Measurements from ENCODE around the gene COL5A1.

Gene COL5A1

GRCh38 chr9:134693011-134693410 is 51.4 kb downstream of the COL5A1 start:
- no peak overlapping the region for H4K91ac ChIP-seq (ENCODE audit: low read length)
- H2AFZ ChIP-seq (ENCODE audit: low read depth, low read length), result no peak overlapping the region
- DNase-seq, result no peak
- no peak overlapping the region for H2BK120ac ChIP-seq (ENCODE audit: low read depth, low read length)
- H3K4me2 ChIP-seq (ENCODE audit: low read length, poor library complexity, severe bottlenecking), result no peak overlapping the region
- no peaks in the 10 kb centered on the region for H3K27me3 ChIP-seq (ENCODE audit: control insufficient read depth in 1 of 2, insufficient read depth in 1 of 2, low read length in 2 of 2)
- no peak overlapping the region for H2BK12ac ChIP-seq (ENCODE audit: low read length in 2 of 2)
- H3K4ac ChIP-seq (ENCODE audit: low read depth in 1 of 2, low read length in 2 of 2), result no peak overlapping the region
- WGBS, result 89% methylated on average over 6 of the region's 9 CpGs
- H4K8ac ChIP-seq (ENCODE audit: low read length), result no peak overlapping the region
- peaks cover 65% of the 10 kb centered on the region for H3K79me1 ChIP-seq (replicated peaks; ENCODE audit: low read length, poor library complexity, severe bottlenecking)
- no peak overlapping the region for H3K9ac ChIP-seq (ENCODE audit: low read length)
- no peak overlapping the region for H3K18ac ChIP-seq (ENCODE audit: low read depth in 1 of 2, low read length in 2 of 2)
- peaks cover 18% of the 10 kb centered on the region for H3K4me1 ChIP-seq (ENCODE audit: control insufficient read depth, insufficient read depth, low read depth, low read length)
- no peak overlapping the region for H2BK15ac ChIP-seq (ENCODE audit: low read depth, poor library complexity, severe bottlenecking)
- H3K14ac ChIP-seq (ENCODE audit: low read length in 2 of 2), result no peak overlapping the region
- no peak overlapping the region for H2BK5ac ChIP-seq (ENCODE audit: low read depth, low read length, poor library complexity, severe bottlenecking)
- H3K4me3 ChIP-seq (ENCODE audit: insufficient read depth in 1 of 2, low read depth in 1 of 2, low read length in 2 of 2), result no peak overlapping the region
- no peaks in the 10 kb centered on the region for H3K9me3 ChIP-seq (ENCODE audit: control insufficient read depth, low read length)
- H3K27ac ChIP-seq (ENCODE audit: low read length, poor library complexity, severe bottlenecking), result no peak overlapping the region
- no peak overlapping the region for H3K23ac ChIP-seq (ENCODE audit: low read length in 2 of 2)
- peaks cover 30 to 81% of the 10 kb centered on the region in 2 experiments for H3K36me3 ChIP-seq (ENCODE audit: control insufficient read depth in 1 of 2, insufficient read depth in 2 of 2, low read depth in 1 of 2, low read length in 2 of 2)
- no peak overlapping the region for H2AK5ac ChIP-seq (ENCODE audit: low read length, severe bottlenecking)

- Histone ChIP-seq H2AK5ac (ENCODE audit: low read length, severe bottlenecking) (no peak overlapping the region), H2BK120ac (ENCODE audit: low read depth, low read length) (no peak overlapping the region), H2AFZ (ENCODE audit: low read depth, low read length) (no peak overlapping the region), H3K27me3 (ENCODE audit: control insufficient read depth in 1 of 2, insufficient read depth in 1 of 2, low read length in 2 of 2) (no peaks in the 10 kb centered on the region), H3K27ac (ENCODE audit: low read length, poor library complexity, severe bottlenecking) (no peak overlapping the region), H4K8ac (ENCODE audit: low read length) (no peak overlapping the region), H2BK15ac (ENCODE audit: low read depth, poor library complexity, severe bottlenecking) (no peak overlapping the region), H3K23ac (ENCODE audit: low read length in 2 of 2) (peak overlapping the region in 1 of 2 experiments; percentile 56), H3K79me1 (replicated peaks; ENCODE audit: low read length, poor library complexity, severe bottlenecking) (peaks cover 61% of the 10 kb centered on the region), H3K18ac (ENCODE audit: low read depth in 1 of 2, low read length in 2 of 2) (no peak overlapping the region), H4K91ac (ENCODE audit: low read length) (peak overlapping the region; percentile 65), H3K4me1 (ENCODE audit: control insufficient read depth, insufficient read depth, low read depth, low read length) (peaks cover 26% of the 10 kb centered on the region), H2BK5ac (ENCODE audit: low read depth, low read length, poor library complexity, severe bottlenecking) (no peak overlapping the region), H3K4me3 (ENCODE audit: insufficient read depth in 1 of 2, low read depth in 1 of 2, low read length in 2 of 2) (no peak overlapping the region), H2BK12ac (ENCODE audit: low read length in 2 of 2) (peak overlapping the region in 1 of 2 experiments; percentile 11), H3K4ac (ENCODE audit: low read depth in 1 of 2, low read length in 2 of 2) (no peak overlapping the region), H3K9ac (ENCODE audit: low read length) (no peak overlapping the region), H3K14ac (ENCODE audit: low read length in 2 of 2) (no peak overlapping the region), H3K9me3 (ENCODE audit: control insufficient read depth, low read length) (no peaks in the 10 kb centered on the region), H3K4me2 (ENCODE audit: low read length, poor library complexity, severe bottlenecking) (no peak overlapping the region), H3K36me3 (ENCODE audit: control insufficient read depth in 1 of 2, insufficient read depth in 2 of 2, low read depth in 1 of 2, low read length in 2 of 2) (peaks cover 26 to 76% of the 10 kb centered on the region in 2 experiments)
- no peak for DNase-seq
- 95% methylated on average over 29 of the region's 29 CpGs for WGBS
Observed at GRCh38 chr9:134693641-134694367, 52.2 kb downstream of the COL5A1 start.

- Histone ChIP-seq H3K9me3 (ENCODE audit: control insufficient read depth, low read length) (no peaks in the 10 kb centered on the region), H3K23ac (ENCODE audit: low read length in 2 of 2) (no peak overlapping the region), H4K8ac (ENCODE audit: low read length) (no peak overlapping the region), H2BK120ac (ENCODE audit: low read depth, low read length) (no peak overlapping the region), H3K36me3 (ENCODE audit: control insufficient read depth in 1 of 2, insufficient read depth in 2 of 2, low read depth in 1 of 2, low read length in 2 of 2) (peaks cover 26 to 73% of the 10 kb centered on the region in 2 experiments), H2BK15ac (ENCODE audit: low read depth, poor library complexity, severe bottlenecking) (no peak overlapping the region), H3K18ac (ENCODE audit: low read depth in 1 of 2, low read length in 2 of 2) (no peak overlapping the region), H4K91ac (ENCODE audit: low read length) (peak overlapping the region; percentile 65), H3K27me3 (ENCODE audit: control insufficient read depth in 1 of 2, insufficient read depth in 1 of 2, low read length in 2 of 2) (no peaks in the 10 kb centered on the region), H2BK12ac (ENCODE audit: low read length in 2 of 2) (no peak overlapping the region), H3K14ac (ENCODE audit: low read length in 2 of 2) (no peak overlapping the region), H3K9ac (ENCODE audit: low read length) (no peak overlapping the region), H2BK5ac (ENCODE audit: low read depth, low read length, poor library complexity, severe bottlenecking) (no peak overlapping the region), H2AFZ (ENCODE audit: low read depth, low read length) (no peak overlapping the region), H3K27ac (ENCODE audit: low read length, poor library complexity, severe bottlenecking) (no peak overlapping the region), H3K4me3 (ENCODE audit: insufficient read depth in 1 of 2, low read depth in 1 of 2, low read length in 2 of 2) (no peak overlapping the region), H3K4me2 (ENCODE audit: low read length, poor library complexity, severe bottlenecking) (no peak overlapping the region), H2AK5ac (ENCODE audit: low read length, severe bottlenecking) (no peak overlapping the region), H3K79me1 (replicated peaks; ENCODE audit: low read length, poor library complexity, severe bottlenecking) (peaks cover 56% of the 10 kb centered on the region), H3K4me1 (ENCODE audit: control insufficient read depth, insufficient read depth, low read depth, low read length) (peaks cover 25% of the 10 kb centered on the region), H3K4ac (ENCODE audit: low read depth in 1 of 2, low read length in 2 of 2) (no peak overlapping the region)
- no peak for DNase-seq
- WGBS, result 99% methylated on average over 6 of the region's 6 CpGs
Observed at GRCh38 chr9:134694368-134694665, 52.7 kb downstream of the COL5A1 start.

- H3K18ac ChIP-seq (ENCODE audit: low read depth in 1 of 2, low read length in 2 of 2), result no peak overlapping the region
- no peaks in the 10 kb centered on the region for H3K9me3 ChIP-seq (ENCODE audit: control insufficient read depth, low read length)
- peaks cover 26 to 73% of the 10 kb centered on the region in 2 experiments for H3K36me3 ChIP-seq (ENCODE audit: control insufficient read depth in 1 of 2, insufficient read depth in 2 of 2, low read depth in 1 of 2, low read length in 2 of 2)
- H4K8ac ChIP-seq (ENCODE audit: low read length), result no peak overlapping the region
- H2AK5ac ChIP-seq (ENCODE audit: low read length, severe bottlenecking), result no peak overlapping the region
- no peak overlapping the region for H3K23ac ChIP-seq (ENCODE audit: low read length in 2 of 2)
- DNase-seq, result no peak
- H2BK15ac ChIP-seq (ENCODE audit: low read depth, poor library complexity, severe bottlenecking), result no peak overlapping the region
- H2BK120ac ChIP-seq (ENCODE audit: low read depth, low read length), result no peak overlapping the region
- no peak overlapping the region for H3K9ac ChIP-seq (ENCODE audit: low read length)
- H3K79me1 ChIP-seq (replicated peaks; ENCODE audit: low read length, poor library complexity, severe bottlenecking), result peaks cover 57% of the 10 kb centered on the region
- H3K4me3 ChIP-seq (ENCODE audit: insufficient read depth in 1 of 2, low read depth in 1 of 2, low read length in 2 of 2), result no peak overlapping the region
- no peak overlapping the region for H3K27ac ChIP-seq (ENCODE audit: low read length, poor library complexity, severe bottlenecking)
- no peak overlapping the region for H2BK5ac ChIP-seq (ENCODE audit: low read depth, low read length, poor library complexity, severe bottlenecking)
- 98% methylated on average over 12 of the region's 12 CpGs for WGBS
- no peak overlapping the region for H3K14ac ChIP-seq (ENCODE audit: low read length in 2 of 2)
- H3K4ac ChIP-seq (ENCODE audit: low read depth in 1 of 2, low read length in 2 of 2), result peak overlapping the region in 1 of 2 experiments; percentile 28
- no peak overlapping the region for H3K4me2 ChIP-seq (ENCODE audit: low read length, poor library complexity, severe bottlenecking)
- no peak overlapping the region for H2AFZ ChIP-seq (ENCODE audit: low read depth, low read length)
- H3K4me1 ChIP-seq (ENCODE audit: control insufficient read depth, insufficient read depth, low read depth, low read length), result peaks cover 27% of the 10 kb centered on the region
- H4K91ac ChIP-seq (ENCODE audit: low read length), result no peak overlapping the region
- no peak overlapping the region for H2BK12ac ChIP-seq (ENCODE audit: low read length in 2 of 2)
- H3K27me3 ChIP-seq (ENCODE audit: control insufficient read depth in 1 of 2, insufficient read depth in 1 of 2, low read length in 2 of 2), result no peaks in the 10 kb centered on the region
Observed at GRCh38 chr9:134694714-134695113, 53.1 kb downstream of the COL5A1 start.

Data from mesenchymal stem cell (in vitro differentiated cells and primary cell).